ENCODE data around the gene TSPAN15.

GRCh38 chr10:69404786-69405185, 46.5 kb upstream of the TSPAN15 start:
- TF ChIP-seq CTCF (IDR thresholded peaks at IDR 0.05) (no peak), POLR2A (IDR thresholded peaks at IDR 0.05) (no peak), POLR2AphosphoS5 (IDR thresholded peaks at IDR 0.05) (no peak)

All from breast epithelium (tissue), 3 donors.